ENCODE measurements around the gene TBX4.

The TBX4 gene

GRCh38 chr17:61533797-61534196 is 81.6 kb downstream of the TBX4 start:
- no peak for DNase-seq

GRCh38 chr17:61534414-61534813 is 82.2 kb downstream of the TBX4 start:
- DNase-seq = no peak
